GM12878 (cell line): ENCODE measurements around the gene CGB5. TPM values are rescaled to one million over a fixed set of nuclear protein-coding genes. Genes with fewer than 3 reads are reported as not detected.

ENCODE experiments used
- CHD2 ChIP-seq: IDR thresholded peaks from 2 replicates; pipeline ENCODE4 v1.6.1; 2011; ENCODE audit warnings: low read depth, low read length, improper control_type of control experiment, borderline replicate concordance
- FOXM1 ChIP-seq: IDR thresholded peaks from 2 replicates; pipeline ENCODE4 v1.6.1; 2012; ENCODE audit warnings: low read depth, mild to moderate bottlenecking, inconsistent platforms, low read length, moderate library complexity
- KAT2A ChIP-seq: conservative IDR thresholded peaks from 2 replicates; pipeline ENCODE4 v1.6.1; 2011; ENCODE audit warnings: low read depth, low read length; ENCODE audit not compliant: control insufficient read depth
- STAT3 ChIP-seq: IDR thresholded peaks from 2 replicates; pipeline ENCODE4 v1.6.1; 2011; ENCODE audit warnings: low read depth, low read length, improper control_type of control experiment
- TCF12 ChIP-seq: IDR thresholded peaks from 2 replicates; pipeline ENCODE4 v1.6.1; 2011; ENCODE audit warnings: low read depth, mild to moderate bottlenecking, low read length
- ZNF207 ChIP-seq: fragments of 450-650 bp; IDR thresholded peaks from 2 replicates; pipeline ENCODE4 v1.6.1; 2014; ENCODE audit warnings: antibody characterized with exemption, mild to moderate bottlenecking, borderline replicate concordance
- polyA plus RNA-seq, 11 experiments: library from polyadenylated mRNA; depleted of rRNA in 4 of 11; unstranded in 6 of 11; stranded (reverse) in 5 of 11; fragments of >200 nt; fragmentation: Nextera tagmentation in 4 of 11; fragmentation: Illumina TruSeq in 1 of 11; extraction: Ambion mirVana in 4 of 11; extraction: Trizol in 1 of 11; gene quantifications; 1 replicate in 1 of 11; 2 replicates in 10 of 11; pipeline versions ENCODE4 v1.2.1 to v1.2.3, GENCODE V29; 2011 to 2016; ENCODE audit warnings: inconsistent platforms in 2 of 11, missing spikeins in 2 of 11, low read depth in 1 of 11
- total RNA-seq, 4 experiments: library from RNA; depleted of rRNA in 3 of 4; stranded (reverse); fragments of >200 nt in 3 of 4; fragmentation: Illumina TruSeq in 1 of 4; extraction: Trizol in 1 of 4; gene quantifications; 2 replicates each; pipeline versions ENCODE4 v1.2.1 to v1.2.3, GENCODE V29; 2013 to 2021
- TF ChIP-seq, protein P1 (sequence below): IDR thresholded peaks from 2 replicates; pipeline ENCODE4 v1.6.1; 2012; ENCODE audit warnings: mild to moderate bottlenecking, low read depth, low read length
- TF ChIP-seq, protein P2 (sequence below): IDR thresholded peaks from 2 replicates; pipeline ENCODE4 v1.6.1; 2012; ENCODE audit warnings: low read depth, low read length, improper control_type of control experiment

CGB5 gene
- total and polyA plus RNA-seq, 10 of the 15 experiments (the other 5 are each of a cell fraction or from before 2014, with no cell fraction given): not detected

DNA sequence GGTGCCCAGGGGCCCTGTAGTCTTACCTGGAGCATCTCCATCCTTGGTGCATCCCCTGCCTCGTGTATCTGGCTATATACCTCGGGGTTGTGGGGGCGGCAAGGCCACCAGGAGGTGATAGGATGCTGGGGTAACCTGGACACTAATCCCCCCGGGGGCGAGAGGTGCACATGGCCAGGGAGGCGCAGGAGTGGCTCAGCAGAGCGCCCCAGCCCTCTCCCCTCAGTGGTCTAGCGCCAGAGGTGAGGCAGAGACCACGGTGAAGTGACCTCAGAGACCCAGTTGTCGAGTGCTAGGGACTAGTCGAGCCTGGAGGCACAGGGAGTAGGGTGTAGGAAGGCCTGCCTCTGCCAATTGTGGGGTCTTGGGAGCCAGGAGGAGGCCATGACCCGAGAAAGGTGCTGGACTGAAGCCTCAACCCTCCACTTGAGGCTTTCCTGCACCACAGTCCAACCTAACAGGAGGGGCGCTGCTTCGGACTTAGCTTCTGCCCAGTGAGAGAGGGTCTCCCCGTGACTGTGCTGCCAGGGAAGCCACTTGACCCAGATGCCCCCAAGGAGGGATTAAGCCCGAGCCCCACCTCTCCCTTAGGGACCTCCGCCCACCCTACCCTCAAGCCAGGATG lies 26.5 kb upstream of the CGB5 start, which contains the start of gene LHB (continued):
- TF ChIP-seq, protein P1, sequence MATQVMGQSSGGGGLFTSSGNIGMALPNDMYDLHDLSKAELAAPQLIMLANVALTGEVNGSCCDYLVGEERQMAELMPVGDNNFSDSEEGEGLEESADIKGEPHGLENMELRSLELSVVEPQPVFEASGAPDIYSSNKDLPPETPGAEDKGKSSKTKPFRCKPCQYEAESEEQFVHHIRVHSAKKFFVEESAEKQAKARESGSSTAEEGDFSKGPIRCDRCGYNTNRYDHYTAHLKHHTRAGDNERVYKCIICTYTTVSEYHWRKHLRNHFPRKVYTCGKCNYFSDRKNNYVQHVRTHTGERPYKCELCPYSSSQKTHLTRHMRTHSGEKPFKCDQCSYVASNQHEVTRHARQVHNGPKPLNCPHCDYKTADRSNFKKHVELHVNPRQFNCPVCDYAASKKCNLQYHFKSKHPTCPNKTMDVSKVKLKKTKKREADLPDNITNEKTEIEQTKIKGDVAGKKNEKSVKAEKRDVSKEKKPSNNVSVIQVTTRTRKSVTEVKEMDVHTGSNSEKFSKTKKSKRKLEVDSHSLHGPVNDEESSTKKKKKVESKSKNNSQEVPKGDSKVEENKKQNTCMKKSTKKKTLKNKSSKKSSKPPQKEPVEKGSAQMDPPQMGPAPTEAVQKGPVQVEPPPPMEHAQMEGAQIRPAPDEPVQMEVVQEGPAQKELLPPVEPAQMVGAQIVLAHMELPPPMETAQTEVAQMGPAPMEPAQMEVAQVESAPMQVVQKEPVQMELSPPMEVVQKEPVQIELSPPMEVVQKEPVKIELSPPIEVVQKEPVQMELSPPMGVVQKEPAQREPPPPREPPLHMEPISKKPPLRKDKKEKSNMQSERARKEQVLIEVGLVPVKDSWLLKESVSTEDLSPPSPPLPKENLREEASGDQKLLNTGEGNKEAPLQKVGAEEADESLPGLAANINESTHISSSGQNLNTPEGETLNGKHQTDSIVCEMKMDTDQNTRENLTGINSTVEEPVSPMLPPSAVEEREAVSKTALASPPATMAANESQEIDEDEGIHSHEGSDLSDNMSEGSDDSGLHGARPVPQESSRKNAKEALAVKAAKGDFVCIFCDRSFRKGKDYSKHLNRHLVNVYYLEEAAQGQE: no peak
- TF ChIP-seq TCF12 (no peak), CHD2 (no peak), KAT2A (no peak), FOXM1 (no peak), ZNF207 (no peak), STAT3 (no peak)
- TF ChIP-seq, protein P2, sequence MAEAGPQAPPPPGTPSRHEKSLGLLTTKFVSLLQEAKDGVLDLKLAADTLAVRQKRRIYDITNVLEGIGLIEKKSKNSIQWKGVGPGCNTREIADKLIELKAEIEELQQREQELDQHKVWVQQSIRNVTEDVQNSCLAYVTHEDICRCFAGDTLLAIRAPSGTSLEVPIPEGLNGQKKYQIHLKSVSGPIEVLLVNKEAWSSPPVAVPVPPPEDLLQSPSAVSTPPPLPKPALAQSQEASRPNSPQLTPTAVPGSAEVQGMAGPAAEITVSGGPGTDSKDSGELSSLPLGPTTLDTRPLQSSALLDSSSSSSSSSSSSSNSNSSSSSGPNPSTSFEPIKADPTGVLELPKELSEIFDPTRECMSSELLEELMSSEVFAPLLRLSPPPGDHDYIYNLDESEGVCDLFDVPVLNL: no peak
